GM12878 (cell line): Measurements from ENCODE around the gene KCNK1. TPM values are rescaled to one million over a fixed set of nuclear protein-coding genes. Genes with fewer than 3 reads are reported as not detected.
A peak's percentile ranks its signal among the peaks of the same experiment; 100 is the strongest.

Source experiments
- ATAC-seq: fragments of 200-7000 bp; cut with Tn5 transposase; 3 replicates; pipeline ENCODE4 v1.9.1; 2020; ENCODE audit warnings: mild to moderate bottlenecking, moderate library complexity
- BruUV-seq: library from RNA; stranded (reverse); fragments of 400-500 nt; replicated peaks from 2 replicates; lab custom pipeline; 2021; lab: Mats Ljungman, UMichigan
- CTCF ChIA-PET: fragments of 300-600 bp; sonication (Branson Sonifier 250); formaldehyde crosslinking; extraction: SDS; loops from one replicate; lab custom pipeline; 2021; ENCODE audit warnings: inconsistent platforms; lab: Yijun Ruan, JAX
- POLR2A ChIA-PET: fragments of 350-600 bp; formaldehyde crosslinking; extraction: SDS; loops from one replicate; lab custom pipeline; 2021; ENCODE audit warnings: inconsistent platforms; lab: Charles Lee
- RAD21 ChIA-PET: fragments of 300-600 bp; sonication (Branson Sonifier 250); formaldehyde crosslinking; loops from one replicate; lab custom pipeline; 2023; ENCODE audit warnings: antibody characterized with exemption; ENCODE audit not compliant: unreplicated experiment; lab: Charles Lee
- SMC1A ChIA-PET: fragments of 300-600 bp; sonication (Branson Sonifier 250); formaldehyde crosslinking; loops from one replicate; lab custom pipeline; 2023; ENCODE audit not compliant: unreplicated experiment, uncharacterized antibody; lab: Charles Lee
- DNase-seq: peaks from one replicate; pipeline ENCODE4 v3.0.0-alpha.2; 2011; ENCODE audit warnings: low read depth, low spot score
- FAIRE-seq: peaks from 3 replicates; lab custom pipeline; 2011; peaks lifted over from hg19 to GRCh38; lab: Jason Lieb, UNC
- H2AFZ ChIP-seq: 2 replicates; pipeline ENCODE4 v1.6.0; 2011; ENCODE audit warnings: low read depth, low read length, control low read depth; ENCODE audit not compliant: control insufficient read depth
- H3K27ac ChIP-seq: 2 replicates; pipeline ENCODE4 v1.5.1; 2011; ENCODE audit warnings: control low read depth; ENCODE audit not compliant: control insufficient read depth, insufficient read depth
- H3K27me3 ChIP-seq, 2 experiments: replicated peaks in 1 of 2; 2 replicates each; pipeline versions ENCODE4 v1.6.0 to v1.6.1; 2011; ENCODE audit warnings: low read length in 1 of 2; ENCODE audit not compliant: control insufficient read depth in 2 of 2, insufficient read depth in 2 of 2
- H3K36me3 ChIP-seq, 2 experiments: 2 replicates each; pipeline ENCODE4 v1.5.1; 2011; ENCODE audit warnings: low read length in 1 of 2; ENCODE audit not compliant: control insufficient read depth in 2 of 2, insufficient read depth in 2 of 2
- H3K4me1 ChIP-seq: 2 replicates; pipeline ENCODE4 v1.6.1; 2011; ENCODE audit warnings: mild to moderate bottlenecking, low read length, moderate library complexity, mixed read lengths; ENCODE audit not compliant: control insufficient read depth, insufficient read depth
- H3K4me2 ChIP-seq: 2 replicates; pipeline ENCODE4 v1.6.0; 2011; ENCODE audit warnings: control low read depth; ENCODE audit not compliant: control insufficient read depth, insufficient read depth
- H3K4me3 ChIP-seq: fragments of 200-600 bp; sonication (generic); 2 replicates; pipeline ENCODE4 v1.5.1; 2016
- H3K79me2 ChIP-seq: 2 replicates; pipeline ENCODE4 v1.6.0; 2011; ENCODE audit warnings: low read length; ENCODE audit not compliant: control insufficient read depth, insufficient read depth
- H3K9ac ChIP-seq: 2 replicates; pipeline ENCODE4 v1.8.0; 2011; ENCODE audit warnings: low read length, control low read depth, mixed read lengths; ENCODE audit not compliant: control insufficient read depth, insufficient read depth
- H3K9me3 ChIP-seq: replicated peaks from 3 replicates; pipeline ENCODE4 v1.5.1; 2011; ENCODE audit warnings: mild to moderate bottlenecking, low read length; ENCODE audit not compliant: control insufficient read depth, insufficient read depth
- H4K20me1 ChIP-seq: 2 replicates; pipeline ENCODE4 v1.6.0; 2011; ENCODE audit not compliant: control insufficient read depth, insufficient read depth
- ATF2 ChIP-seq: IDR thresholded peaks from 2 replicates; pipeline ENCODE4 v1.6.1; 2012; ENCODE audit warnings: low read length, inconsistent platforms
- CBX5 ChIP-seq: sonication (generic); IDR thresholded peaks from 2 replicates; pipeline ENCODE4 v1.6.1; 2016; ENCODE audit warnings: low read depth, moderate library complexity, mild to moderate bottlenecking, inconsistent platforms
- CHD4 ChIP-seq: fragments of 200-600 bp; sonication (generic); IDR thresholded peaks from 2 replicates; pipeline ENCODE4 v1.6.1; 2016; ENCODE audit warnings: mild to moderate bottlenecking
- DPF2 ChIP-seq: fragments of 450-650 bp; IDR thresholded peaks from 2 replicates; pipeline ENCODE4 v1.6.1; 2017; ENCODE audit warnings: mild to moderate bottlenecking
- E2F8 ChIP-seq: fragments of 450-650 bp; IDR thresholded peaks from 2 replicates; pipeline ENCODE4 v1.6.1; 2018; ENCODE audit warnings: mild to moderate bottlenecking, low read depth, moderate library complexity; ENCODE audit not compliant: partially characterized antibody
- ELK1 ChIP-seq: IDR thresholded peaks from 2 replicates; pipeline ENCODE4 v1.6.1; 2012; ENCODE audit warnings: low read depth, low read length, improper control_type of control experiment
- IRF3 ChIP-seq: fragments of 450-650 bp; IDR thresholded peaks from 2 replicates; pipeline ENCODE4 v1.6.1; 2014; ENCODE audit warnings: mild to moderate bottlenecking
- MAX ChIP-seq: IDR thresholded peaks from 2 replicates; pipeline ENCODE4 v1.6.1; 2012; ENCODE audit warnings: low read depth, low read length, improper control_type of control experiment
- PAX8 ChIP-seq: fragments of 450-650 bp; IDR thresholded peaks from 2 replicates; pipeline ENCODE4 v1.6.1; 2017; ENCODE audit warnings: mild to moderate bottlenecking, moderate library complexity
- RAD51 ChIP-seq: fragments of 450-650 bp; IDR thresholded peaks from 2 replicates; pipeline ENCODE4 v1.6.1; 2016; ENCODE audit warnings: moderate library complexity, mild to moderate bottlenecking, inconsistent platforms
- SKIL ChIP-seq: fragments of 450-650 bp; IDR thresholded peaks from 2 replicates; pipeline ENCODE4 v1.6.1; 2017; ENCODE audit warnings: mild to moderate bottlenecking, low read depth, inconsistent platforms; ENCODE audit not compliant: poor library complexity, severe bottlenecking
- WGBS: methylation state at CpG from one replicate; pipeline ENCODE4 v1.1.6; 2016; ENCODE audit warnings: low lambda C conversion rate; ENCODE audit not compliant: insufficient replicate concordance, insufficient coverage; ENCODE audit errors: missing lambda C conversion rate; 5-methylcytosine and 5-hydroxymethylcytosine counted together
- in situ Hi-C: fragments of 300-500 bp; cut with MboI; formaldehyde crosslinking; loops from 9 replicates; pipeline ENCODE4 v1.14.3; 2018; ENCODE audit warnings: mixed read lengths
- intact Hi-C: fragments of 100-400 bp; cut with micrococcal nuclease; formaldehyde crosslinking; loops from one replicate; pipeline ENCODE4 v1.14.2; 2022; ENCODE audit not compliant: unreplicated experiment
- polyA plus RNA-seq, 11 experiments: library from polyadenylated mRNA; depleted of rRNA in 4 of 11; unstranded in 6 of 11; stranded (reverse) in 5 of 11; fragments of >200 nt; fragmentation: Nextera tagmentation in 4 of 11; fragmentation: Illumina TruSeq in 1 of 11; extraction: Ambion mirVana in 4 of 11; extraction: Trizol in 1 of 11; gene quantifications; 1 replicate in 1 of 11; 2 replicates in 10 of 11; pipeline versions ENCODE4 v1.2.1 to v1.2.3, GENCODE V29; 2011 to 2016; ENCODE audit warnings: inconsistent platforms in 2 of 11, missing spikeins in 2 of 11, low read depth in 1 of 11
- total RNA-seq, 4 experiments: library from RNA; depleted of rRNA in 3 of 4; stranded (reverse); fragments of >200 nt in 3 of 4; fragmentation: Illumina TruSeq in 1 of 4; extraction: Trizol in 1 of 4; gene quantifications; 2 replicates each; pipeline versions ENCODE4 v1.2.1 to v1.2.3, GENCODE V29; 2013 to 2021

KCNK1 gene
- total and polyA plus RNA-seq, 10 of the 15 experiments (the other 5 are each of a cell fraction or from before 2014, with no cell fraction given), result 9.4 to 27.6 (median 15.1) TPM

DNA sequence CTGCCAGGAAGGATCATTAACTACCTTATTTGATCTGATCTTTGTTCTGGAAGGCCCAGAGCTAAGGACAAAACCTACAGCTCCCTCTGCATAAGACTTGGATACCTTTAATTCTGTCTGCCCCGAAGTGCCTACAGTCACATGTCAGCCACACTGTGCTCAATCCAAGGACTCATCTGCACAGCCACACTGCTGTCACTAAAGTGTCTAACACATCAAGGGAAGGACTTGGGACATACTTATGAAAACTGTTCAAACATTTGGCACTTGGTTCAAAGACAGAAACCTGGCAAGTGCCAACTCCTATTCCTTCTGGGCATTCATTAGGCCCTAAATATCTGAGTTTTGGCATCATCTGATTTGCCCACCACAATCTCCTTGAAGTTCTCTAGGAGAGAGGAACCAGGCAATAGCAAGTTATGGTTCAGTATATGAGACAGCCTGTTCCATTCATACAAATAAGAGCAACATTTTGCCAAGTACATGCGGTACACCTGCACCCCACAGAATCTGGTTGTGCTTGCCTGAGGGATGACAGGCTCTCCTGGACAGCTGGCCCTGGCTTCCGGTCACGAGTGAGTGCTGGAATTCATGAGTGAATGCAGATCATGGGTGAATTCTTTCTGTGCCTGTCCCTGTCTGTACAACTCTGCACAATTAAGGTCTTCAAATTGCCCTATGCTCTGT is 105.9 kb downstream of the KCNK1 start (continued):
- no peak for TF ChIP-seq IRF3
- TF ChIP-seq PAX8, result no peak
- TF ChIP-seq CBX5, result no peak
- no peak for TF ChIP-seq CHD4
- TF ChIP-seq MAX, result no peak

DNA sequence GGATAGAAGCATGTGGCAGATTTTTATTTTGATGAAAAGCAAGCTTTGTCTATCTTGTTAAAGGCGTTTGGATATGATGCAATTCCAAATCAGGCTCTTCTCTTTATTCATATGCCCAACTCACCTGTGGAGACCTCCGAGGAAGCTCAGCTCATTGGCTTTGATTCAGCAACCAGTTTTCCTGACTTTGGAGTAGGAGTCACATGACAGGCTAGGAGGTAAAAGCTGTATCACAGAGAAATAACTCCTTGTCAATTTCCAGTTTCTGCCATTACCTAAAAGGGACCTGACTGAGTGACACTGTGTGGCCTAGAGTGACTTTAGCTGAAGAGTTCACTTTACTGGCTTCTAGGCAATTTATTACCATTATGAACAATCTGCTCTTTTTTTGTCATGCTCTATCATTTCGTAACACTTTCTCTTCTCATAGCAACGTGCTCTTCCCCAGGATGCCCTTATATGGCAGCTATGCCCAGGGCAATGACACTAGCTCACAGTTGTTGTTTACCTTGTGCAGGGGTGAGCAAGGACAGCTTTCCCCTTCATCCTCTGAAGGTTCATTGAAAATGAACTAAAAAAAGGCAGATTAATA is 107.2 kb downstream of the KCNK1 start:
- peak; percentile 11 for DNase-seq
- in situ Hi-C loops (no loop called here), intact Hi-C loops (no loop called here)
- WGBS, result 26% methylated on average over 4 of the region's 4 CpGs
- ChIA-PET SMC1A (interaction anchor here (0.6 to 2.1 kb wide), 7 partner anchors 13 to 280 kb away, joined by 3 to 5 read pairs (median 4); no protein-coding TSS in a partner anchor), CTCF (interaction anchor here (0.7 to 1.5 kb wide), 7 partner anchors 9 to 280 kb away, joined by 3 to 5 read pairs (median 3); no protein-coding TSS in a partner anchor), RAD21 (interaction anchor here (0.5 to 1.7 kb wide), 7 partner anchors 27 to 280 kb away, joined by 3 to 8 read pairs (median 4); no protein-coding TSS in a partner anchor), POLR2A (interaction anchor here (0.6 to 1.8 kb wide), 2 partner anchors 15 to 26 kb away, joined by 3 to 5 read pairs; no protein-coding TSS in a partner anchor)
- peak; percentile 47 for FAIRE-seq
- H3K36me3 ChIP-seq, result no peaks in the 10 kb centered on the region
- no peak overlapping the region for H2AFZ ChIP-seq
- ATAC-seq, result peak; percentile 98
- no peaks in the 10 kb centered on the region for H3K4me1 ChIP-seq
- no peak overlapping the region for H3K27ac ChIP-seq
- BruUV-seq, result no TSS peak
- no peaks in the 10 kb centered on the region for H4K20me1 ChIP-seq
- no peak overlapping the region for H3K4me3 ChIP-seq
- no peaks in the 10 kb centered on the region for H3K79me2 ChIP-seq
- no peaks in the 10 kb centered on the region for H3K27me3 ChIP-seq
- no peak overlapping the region for H3K9ac ChIP-seq
- no peaks in the 10 kb centered on the region; the same call in 2 of the 3 replicates for H3K9me3 ChIP-seq
- no peak overlapping the region for H3K4me2 ChIP-seq
- TF ChIP-seq SKIL, result no peak
- TF ChIP-seq DPF2, result no peak
- TF ChIP-seq ATF2, result no peak
- peak; percentile 35; the same call in 1 of the 2 replicates for TF ChIP-seq ELK1
- no peak for TF ChIP-seq E2F8
- peak; percentile 60; the same call in 1 of the 2 replicates for TF ChIP-seq RAD51
